GM21825 (cell line): Measurements from ENCODE around the gene DLX2.

ENCODE experiments used
- ATAC-seq: cut with Tn5 transposase; IDR thresholded peaks from one replicate; pipeline ENCODE4 v1.9.1; 2021; ENCODE audit warnings: mild to moderate bottlenecking, moderate library complexity; ENCODE audit not compliant: unreplicated experiment

DLX2 gene

DNA sequence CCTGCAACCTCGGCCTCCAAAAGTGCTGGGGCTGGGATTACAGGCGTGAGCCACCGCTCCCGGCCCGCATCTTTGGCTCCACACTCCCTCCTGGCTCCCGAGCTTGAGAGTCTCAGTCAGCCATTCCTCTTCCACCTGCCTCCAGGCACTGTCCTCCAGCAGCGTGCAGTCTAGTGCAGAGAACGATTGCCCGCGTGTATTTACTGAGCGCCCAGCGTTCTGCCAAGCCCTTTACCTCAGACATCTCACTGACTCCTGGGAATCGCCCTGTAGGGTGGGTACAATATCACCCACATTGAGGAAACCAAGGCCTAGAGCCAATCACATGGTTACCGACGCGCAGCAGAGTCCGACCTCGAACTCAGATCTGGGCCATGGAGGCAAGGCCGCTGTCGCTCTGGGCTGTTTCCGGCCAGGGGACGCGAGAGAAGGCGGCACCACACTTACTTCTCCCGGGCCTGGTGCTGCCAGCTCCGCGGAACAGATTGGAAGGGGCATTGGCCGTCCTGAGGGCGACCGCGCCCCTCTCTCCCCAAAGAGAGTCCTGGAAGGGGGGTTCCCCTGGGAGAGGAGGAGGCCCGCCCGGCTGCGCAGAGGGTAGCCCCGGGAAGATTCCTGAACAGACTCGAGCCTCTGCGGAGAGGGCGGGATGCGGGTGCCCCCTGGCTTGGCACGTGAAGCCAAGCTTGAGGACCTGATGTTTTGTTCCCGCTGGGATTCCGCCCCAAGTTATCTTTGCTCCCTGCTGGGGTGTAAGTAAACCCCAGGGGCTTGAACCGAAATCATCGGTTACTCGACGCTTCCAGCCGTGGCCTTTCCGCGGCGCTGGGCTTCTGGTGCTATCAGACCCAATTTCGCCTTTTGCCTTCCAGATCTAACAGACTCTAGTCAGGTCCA lies 5.2 kb upstream of the DLX2 start:
- ATAC-seq = no peak

DNA sequence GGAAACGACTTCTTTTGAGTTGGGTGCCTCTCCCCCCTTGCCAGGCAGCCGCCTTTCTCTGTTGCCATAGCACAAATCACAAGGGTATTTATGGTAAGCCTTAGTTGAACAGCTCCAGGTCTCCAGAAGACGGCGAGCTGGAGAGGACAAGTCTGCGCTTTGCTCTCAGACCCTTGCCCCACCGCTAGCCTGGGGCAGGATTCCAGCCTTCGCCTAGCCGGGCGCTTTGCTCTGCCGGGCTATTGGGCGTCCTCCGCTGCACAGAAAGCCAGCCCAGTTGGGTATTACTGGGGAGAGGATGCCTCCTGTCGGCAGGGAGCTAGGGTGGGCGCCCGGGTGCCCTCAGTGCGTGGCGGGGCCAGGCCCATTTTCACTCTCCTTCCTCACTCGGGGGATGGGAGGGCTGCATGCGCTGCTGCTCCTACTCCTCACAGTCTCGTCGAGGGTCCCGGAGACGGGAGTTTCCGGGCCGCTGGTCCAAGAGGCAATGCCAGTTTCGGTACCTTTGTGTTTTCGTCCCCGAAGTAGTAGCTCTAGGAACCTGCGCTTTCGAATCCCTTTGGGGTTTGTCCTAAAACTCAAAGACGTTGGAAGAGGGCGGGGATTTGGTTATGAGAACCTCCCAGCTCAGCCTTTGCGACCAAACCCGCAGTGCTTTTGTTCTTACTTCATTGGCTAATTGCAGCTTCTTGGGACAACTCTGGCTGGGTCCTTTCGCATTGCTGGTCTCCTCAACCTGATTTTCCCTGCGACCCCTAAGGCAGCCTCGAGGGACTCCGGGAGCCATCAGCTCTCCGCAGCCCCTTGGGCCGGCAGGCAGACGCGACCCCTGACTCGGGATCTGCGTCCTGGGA lies 3.6 kb upstream of the DLX2 start:
- ATAC-seq = no peak

DNA sequence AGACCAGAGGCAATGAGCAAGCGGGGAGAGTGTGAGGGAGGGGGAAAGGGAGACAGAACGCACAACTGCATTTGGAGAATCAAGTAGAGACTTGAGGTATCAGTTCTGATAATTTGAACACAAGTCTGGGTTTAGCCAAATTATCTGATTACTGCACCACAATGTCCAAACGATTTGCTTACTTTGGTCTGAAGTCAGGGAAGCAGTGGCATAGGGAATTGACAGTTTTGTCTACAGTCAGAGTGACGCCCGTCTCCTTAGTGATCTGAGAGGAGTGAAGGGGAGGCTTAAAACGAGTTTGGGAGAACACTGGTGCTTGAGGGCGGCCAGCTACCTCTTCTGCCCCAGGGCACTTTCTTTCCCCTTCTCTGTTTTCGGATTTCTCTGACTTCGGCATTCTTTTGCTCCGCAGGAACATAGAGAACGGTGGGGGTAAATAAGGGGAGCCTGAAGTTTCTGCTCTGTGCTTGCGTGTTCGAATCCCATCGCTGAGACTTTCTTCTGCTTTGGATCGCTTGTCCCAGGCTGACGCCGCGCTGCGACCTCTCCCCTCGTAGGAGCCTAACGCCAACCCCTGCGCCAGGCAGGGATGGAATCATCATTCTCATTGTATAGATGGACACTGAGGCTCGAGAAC lies 2.9 kb upstream of the DLX2 start:
- ATAC-seq = no peak

DNA sequence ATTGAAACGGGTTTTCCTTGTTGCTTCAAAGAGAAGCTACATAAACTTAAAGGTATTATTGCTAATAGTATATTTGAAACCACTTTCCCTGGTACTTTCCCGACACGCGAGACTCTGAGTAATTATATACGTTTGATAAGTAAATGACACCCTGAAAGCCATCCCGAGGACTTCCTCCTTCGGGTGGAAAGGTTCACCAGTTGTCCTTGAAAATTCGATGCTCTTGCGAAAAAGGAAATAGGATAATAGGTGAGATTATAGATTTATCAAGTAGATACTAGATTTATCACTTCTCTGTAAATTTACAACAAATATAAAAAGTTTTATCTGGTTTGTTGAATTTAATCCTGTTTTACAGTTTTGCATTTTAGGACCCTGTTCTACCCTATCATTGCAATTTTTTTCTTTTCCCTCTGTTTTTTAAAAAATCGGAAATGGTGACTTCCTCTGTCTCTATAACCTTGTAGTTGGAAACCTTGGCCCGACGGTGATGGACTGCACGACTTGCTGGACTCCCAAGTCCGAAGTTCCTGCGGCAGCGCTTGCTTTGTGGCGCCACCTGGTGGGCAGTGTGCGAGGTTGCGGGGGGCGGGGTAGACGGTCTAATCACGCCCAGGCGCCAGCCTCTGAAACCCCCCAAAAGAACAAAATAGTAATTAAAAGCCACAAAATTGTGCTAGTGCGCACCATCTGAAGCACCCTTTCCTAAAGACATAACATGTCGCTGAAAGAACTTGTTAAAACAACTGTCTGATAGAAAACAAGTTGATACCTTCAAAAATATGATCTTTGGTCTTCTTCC lies 972 bp upstream of the DLX2 start:
- ATAC-seq = no peak

DNA sequence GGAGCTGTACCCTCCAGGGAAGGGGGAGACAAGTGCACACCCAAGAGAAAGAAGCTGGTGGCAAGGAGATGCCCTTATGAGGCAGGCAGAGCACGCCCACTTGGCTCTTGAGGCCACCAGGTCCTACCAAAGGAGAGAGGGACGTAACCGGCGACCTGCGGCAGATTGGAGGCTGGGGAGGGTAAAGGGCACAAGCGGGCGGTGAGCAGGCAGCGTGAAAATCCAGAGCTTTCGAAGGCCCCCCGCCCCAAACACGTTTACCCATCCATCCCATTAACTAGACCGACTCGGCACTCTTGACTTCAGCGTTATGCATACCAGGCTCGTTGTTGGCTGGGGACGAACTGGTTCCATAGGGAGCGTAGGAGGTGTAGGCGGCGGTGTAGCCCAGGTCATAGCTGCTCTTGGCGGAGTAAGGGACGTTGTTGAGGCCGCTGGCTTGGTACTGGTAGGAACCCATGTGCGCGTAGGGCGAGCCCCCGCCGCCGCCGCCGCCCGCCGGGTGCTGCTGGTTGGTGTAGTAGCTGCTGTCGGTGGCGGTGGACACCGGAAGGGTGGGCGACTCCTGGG lies 794 bp downstream of the DLX2 start:
- ATAC-seq = peak; percentile 2

DNA sequence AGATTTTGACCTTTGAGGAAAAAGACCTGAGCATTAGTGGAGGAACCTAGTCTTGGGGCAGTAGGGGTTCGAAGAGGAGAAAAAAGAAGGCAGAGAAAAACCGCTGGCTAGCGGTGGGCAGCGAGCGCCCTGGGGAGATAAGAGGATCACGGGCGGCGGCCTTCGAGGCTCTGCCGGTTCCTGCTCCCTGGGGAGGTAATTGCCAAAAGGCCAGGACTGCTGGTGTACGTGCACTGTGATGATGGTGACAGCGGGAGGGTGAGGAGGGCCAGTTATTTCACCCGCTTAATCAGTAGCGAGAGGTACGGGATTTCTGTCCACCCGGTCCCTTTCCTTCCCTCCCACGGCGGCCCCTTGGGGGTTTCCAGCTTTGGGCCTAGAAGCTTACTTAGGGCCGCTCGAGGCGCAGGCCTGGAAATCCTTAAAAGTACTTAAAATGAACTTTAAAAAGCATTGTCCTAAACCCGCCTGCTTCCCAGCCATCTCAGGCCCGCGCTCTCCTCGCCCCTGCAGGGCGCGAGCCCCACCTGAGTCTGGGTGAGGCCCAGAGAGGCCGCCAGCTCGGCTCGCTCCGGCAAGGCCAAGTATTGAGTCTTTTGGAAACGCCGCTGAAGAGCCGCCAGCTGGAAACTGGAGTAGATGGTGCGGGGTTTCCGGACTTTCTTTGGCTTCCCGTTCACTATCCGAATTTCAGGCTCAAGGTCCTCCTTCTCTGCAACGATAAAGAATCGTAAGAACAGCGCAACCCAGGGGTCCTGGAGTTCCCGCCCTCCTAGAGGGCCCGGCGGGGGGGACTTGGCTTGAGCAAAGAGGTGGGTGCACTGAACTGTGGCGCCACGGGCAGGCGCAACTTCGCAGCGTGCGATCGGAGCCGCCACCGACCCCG lies 1.5 kb downstream of the DLX2 start:
- ATAC-seq = no peak

DNA sequence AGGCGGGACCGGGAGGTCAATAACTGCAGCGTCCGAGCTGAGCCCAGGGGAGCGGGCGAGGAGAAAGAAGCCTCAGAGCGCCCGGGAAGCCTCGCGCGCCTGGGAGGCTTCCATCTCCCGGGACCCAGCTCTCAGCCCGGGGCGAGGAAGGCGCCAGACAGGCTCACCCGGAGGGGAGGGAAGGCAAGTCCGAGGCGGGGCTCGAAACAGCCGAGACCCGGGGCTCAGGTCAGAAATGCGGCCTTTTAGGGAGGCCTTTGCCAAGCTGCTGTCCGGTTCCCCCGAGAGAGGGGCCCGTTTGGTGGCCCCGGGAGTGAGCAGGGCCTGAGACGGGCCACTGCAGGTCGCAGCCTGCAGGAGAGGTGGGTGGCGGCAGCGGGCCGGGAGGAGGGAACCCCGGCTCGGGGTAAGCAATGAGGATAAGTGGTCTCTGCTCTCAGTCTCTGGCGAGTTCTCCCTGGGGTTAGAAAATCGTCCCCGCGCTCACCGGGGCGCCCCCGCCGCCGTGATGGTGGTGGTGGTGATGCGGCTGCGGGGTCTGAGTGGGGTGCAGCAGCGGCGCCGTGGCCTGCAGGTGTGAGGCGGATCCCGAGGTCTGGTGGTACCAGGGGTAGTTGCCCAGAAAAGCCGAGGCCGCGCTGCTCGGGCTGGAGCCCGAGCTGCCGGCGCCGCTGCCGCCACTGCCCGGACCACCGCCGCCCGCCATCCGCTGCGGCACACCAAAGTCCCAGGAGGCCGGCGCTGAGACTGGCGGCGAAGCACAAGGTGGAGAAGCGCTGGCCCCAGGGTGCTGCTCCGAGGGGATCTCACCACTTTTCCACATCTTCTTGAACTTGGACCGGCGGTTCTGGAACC lies 2.4 kb downstream of the DLX2 start:
- ATAC-seq = no peak

DNA sequence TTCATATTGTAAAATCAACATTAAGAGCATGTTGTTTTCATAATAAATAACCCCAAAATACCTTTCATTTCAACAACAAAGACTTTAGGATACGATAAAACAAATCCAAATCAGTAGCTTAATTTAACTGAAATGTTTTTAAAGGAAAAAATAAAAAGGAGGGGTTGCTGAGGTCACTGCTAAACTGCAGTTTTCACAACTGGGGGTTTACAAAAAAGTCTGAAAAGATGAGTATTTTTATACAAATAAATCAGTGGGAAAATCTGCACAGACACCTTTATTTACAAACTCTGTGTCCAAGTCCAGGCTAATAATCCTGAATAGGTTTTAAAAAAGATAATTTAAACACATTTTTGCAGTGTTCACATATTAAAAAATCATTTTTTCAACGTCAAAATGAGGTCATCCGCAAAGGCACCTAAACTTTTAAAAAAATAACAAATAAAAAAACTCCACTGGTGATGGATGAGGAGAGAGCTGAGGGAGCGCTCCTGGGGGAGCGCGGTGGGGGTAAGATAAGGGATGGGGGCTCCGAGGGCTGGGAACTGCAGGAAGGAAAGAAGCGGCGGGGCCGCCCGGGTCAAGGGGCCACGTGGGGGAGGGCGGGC lies 3.1 kb downstream of the DLX2 start:
- ATAC-seq = no peak

DNA sequence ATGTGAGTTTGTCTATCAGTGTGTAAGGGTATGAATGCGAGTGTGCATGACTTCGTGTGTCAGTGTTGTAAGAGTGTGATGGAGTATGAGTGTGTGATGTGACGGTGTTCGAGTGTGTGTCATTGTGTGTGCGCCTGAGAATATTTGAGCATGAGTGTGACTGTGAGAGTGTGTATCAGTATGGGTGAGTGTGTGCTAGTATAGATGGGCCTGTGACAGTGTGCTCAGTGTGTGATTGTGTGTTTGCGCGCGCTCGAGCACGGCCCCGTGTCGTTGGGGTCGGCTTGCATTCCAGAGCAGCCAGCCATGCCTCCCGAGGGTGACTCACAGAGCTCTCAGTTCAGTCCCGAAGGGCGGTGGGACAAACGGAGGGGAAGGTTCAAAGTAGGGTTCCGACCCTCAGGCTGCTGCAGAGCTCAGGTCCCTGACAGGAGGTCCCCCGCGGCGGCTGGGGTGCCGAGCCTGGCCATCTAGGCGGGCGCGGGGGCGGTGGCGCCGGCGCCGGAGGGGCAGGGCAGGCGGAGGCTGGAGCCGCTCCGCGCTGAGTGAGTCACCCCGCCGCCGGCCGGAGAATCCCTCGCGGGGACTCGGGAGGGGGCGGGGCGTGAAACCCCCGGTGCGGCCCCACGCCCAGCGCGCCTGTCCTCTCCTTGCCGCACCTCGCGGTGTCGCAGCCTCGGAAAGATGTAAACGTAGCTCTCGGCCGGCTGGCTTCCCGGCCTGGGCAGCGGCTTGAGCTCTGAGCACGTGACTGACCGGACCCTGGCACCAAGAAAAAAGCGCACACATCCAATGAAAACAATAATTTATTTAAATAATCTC lies 3.8 kb downstream of the DLX2 start:
- no peak for ATAC-seq

DNA sequence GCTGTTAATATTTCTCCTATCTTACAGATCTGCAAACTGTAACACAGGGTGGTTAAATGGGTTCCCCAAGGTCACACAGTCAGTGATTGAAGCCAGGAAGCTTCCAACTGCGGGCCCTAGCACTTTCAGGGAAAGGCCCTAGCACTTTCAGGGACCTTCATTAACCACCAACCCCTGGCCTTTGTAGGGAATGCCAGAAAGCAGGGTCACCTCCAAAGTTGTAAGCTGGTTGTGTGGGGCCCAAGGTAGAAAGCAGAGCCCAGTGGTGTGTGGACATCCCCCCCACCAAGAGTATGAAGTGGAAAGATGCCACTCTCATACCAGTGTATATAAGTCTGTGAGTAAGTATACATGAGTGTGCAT lies 4.4 kb downstream of the DLX2 start:
- no peak for ATAC-seq

DNA sequence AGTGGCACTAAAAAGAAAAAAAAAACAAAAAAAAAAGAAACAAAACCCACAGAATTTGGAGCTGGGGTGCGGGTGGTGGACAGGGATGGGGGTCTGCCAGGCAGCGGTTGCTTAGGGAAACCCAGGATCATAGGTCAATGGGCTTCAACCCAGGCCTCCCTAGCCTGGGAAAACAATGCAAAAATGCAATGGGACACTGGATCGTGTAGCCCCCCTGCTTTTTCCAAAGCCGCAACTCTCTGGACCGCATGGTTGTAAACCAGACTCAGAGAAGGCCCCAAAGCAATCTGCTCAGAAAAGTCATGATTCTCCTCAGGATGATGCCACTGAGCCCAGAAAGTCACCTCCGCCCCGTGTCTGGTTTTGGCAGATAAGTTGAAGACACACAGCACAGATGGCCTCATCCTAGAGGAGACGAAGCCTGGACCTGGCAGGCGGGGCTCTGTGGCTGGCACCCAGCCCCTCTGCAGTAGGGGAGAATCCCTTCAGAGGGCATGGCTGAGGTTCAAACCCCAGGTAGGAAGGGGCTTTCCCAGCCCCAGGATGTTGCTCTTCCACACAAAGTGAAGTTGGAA lies 5.1 kb downstream of the DLX2 start:
- ATAC-seq = no peak

DNA sequence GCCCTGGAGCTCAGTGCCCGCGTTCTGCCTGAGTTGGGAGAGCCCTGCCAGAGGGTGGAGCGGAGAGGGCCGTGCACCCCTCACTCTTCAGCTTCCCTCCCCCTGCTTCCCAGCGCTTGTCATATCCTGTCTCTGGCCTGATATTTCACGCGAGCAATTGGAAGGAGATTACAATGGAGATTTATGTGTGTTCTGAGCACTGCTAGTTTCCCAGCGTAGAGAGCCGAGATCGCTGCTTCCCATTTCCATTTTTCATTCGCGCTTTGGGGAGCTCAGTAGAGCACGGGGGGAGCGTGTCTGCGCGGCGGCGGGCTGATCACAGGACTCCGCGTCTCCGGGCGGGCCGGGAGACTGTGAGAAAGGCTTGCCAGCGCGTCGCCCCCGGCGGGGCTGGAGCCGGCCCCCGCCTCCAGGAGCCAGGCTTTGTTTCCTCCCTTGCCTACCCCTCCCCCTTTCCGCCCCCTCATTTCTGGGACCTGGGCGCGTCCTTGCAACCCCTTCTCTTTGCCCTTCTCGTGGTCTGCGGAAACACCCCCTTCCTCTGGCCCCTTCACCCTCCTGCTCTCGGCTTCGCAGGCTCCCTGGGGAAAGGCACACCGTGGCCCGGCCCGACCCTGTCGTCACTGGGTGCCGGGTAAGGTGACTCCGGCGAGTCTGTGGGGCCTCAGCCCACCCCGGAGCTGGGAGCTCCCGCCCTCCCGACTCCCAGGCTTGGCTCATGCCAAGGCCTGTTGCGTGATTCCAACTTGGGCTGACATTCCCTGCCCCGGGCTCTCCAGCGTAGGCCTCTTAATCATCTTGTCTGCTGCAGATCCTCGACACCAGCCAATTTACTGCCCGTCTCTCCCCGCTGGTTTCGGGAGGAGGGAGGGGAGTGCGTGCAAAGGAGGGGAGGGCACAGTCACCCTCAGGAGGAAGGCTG lies 5.8 kb downstream of the DLX2 start:
- ATAC-seq = no peak

DNA sequence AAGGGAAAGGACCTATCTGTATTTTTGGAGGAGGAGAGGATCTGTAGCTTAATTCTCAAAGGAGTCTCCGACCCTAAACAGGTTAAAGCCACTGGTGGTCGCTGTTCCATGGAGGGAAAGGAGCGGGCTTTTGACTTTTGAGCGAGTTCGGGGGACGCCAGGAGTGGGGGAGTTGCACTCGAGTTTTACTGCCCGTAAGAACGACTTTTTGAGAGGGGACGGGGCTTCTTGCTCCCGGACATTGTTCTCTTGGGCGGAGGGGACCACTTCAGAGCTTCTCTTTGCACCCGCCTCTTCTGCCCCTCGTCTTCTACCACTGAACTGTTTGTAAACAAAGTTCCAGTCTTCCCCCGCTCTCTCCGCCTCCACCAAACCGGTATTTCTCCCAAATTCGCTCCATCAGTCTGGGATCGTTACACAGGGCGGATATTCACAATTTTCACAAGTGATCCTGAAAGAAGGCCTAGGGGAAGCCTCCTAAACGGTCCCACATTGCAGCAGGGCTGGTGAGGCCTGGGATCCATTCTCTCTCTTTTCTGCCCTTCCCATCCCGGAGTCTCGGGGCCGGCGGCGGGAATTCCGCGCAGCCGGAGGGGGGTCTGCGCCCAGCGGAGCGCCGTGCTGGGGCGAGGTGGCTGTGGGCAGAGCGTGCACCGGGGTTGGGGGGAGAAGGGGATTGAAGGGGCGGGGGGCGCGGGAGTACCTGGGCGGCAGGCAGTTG lies 6.6 kb downstream of the DLX2 start:
- ATAC-seq = no peak

DNA sequence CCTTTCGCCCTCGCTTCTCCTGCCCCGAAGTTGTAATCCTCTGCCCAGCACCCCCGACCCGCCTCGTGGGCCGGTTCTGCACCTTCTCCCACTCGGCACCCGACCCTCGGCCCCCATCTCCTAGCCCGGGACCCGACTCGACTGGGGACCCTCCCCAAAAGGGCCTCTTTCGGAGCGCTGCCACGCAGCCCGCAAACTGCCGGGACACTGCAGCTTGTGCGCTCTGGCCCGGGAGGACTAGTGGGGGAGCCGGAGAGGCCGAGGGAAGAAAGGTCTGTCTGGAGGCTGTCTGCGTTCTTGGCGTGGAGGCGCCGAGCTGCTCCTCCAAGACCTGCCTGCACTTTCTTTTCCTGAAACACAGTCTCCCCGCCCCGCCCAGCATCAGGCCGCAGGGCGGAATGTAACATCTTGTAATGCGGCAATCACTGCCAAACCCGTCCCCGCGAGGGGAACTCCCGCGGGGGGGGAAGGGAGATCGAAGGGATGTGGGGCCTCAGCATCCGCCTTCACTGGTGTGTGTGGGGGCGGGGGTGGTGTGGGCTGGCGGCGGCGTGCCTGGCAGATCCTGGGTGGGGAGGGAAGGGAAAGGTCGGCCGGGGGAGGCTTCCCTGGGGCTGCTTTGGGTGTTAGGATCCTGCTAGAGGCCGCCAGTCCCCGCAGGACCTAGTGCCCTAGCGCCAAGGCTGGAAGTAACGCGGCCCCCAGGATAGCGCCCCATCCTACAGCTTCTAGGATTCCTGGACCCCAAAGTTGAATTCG lies 7.4 kb downstream of the DLX2 start:
- peak; percentile 39 for ATAC-seq
